ENCODE results near the gene VTN.

DNA sequence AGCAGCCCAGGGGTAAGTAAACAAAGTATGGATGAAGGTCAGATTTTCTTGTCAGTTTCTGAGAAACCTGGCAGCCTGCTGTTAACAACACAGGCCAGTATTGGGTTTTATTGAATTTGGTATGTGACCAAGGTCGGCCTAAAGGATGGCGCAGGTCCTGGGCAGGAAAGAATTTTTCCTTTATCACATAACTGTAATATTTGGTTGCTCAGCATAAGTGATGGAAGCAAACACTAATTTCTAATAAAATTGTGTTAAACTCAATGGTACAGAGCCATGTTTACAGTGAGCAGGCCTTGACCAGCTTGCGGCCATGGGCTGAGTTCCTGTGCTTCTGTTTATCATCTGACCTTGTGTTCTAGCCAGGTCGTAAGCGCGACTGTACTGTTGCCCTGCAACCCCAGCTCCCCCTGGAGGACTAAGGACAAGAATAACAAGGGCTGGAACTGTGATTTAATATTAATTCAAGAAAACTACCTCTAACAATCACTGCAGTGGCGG is 23.3 kb downstream of the VTN start:
- TF ChIP-seq SNAI2 (CRISPR knock-in tag; IDR thresholded peaks at IDR 0.05) (no peak), ZNF565 (CRISPR knock-in tag; conservative IDR thresholded peaks at IDR 0.05; ENCODE audit: low read depth) (no peak), BACH2 (CRISPR knock-in tag; IDR thresholded peaks at IDR 0.05; ENCODE audit: borderline replicate concordance) (no peak), CSDC2 (CRISPR knock-in tag; IDR thresholded peaks at IDR 0.05) (no peak)

All from SK-N-SH treated with all-trans-retinoic acid at 6 μM for 48 hours (cell line).